ENCODE data around the gene MANSC4.

MANSC4 gene

DNA sequence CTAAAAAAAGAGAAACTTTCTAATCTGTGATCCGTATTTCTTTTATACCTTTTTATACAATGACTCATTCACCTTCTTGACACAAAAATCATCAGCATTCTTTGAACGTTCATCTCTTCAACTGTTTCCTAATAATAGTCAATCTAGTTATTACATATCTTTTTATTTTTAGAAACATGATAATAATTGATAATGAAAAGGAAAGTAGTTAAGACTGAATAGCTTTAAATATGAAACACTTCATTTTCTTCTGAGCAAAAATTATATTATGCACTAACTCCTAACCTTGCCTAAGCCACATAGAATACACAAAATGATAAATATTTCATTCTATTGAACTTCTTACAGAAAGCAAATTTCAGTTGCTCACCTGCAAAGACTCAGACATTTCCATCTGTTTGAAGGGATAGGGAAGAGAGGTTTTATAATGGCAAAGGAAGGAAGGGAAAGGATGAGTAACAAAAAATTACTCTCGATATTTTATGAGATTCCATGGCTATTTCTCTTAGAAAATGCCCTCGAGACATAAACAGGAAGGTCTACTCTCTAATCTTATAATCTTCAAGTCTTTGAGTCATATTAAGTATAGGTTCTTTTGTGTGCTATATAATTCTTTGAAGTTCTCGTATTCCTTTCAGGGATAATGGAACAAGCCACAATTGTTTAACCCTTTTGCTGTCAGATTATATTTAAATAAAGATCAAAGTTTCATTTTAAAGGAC is 7.5 kb downstream of the MANSC4 start:
- no peak for TF ChIP-seq CTCF (IDR thresholded peaks at IDR 0.05; ENCODE audit: low read depth, low read length)
- no peak overlapping the region for H3K4me3 ChIP-seq (ENCODE audit: low read depth, low read length)

DNA sequence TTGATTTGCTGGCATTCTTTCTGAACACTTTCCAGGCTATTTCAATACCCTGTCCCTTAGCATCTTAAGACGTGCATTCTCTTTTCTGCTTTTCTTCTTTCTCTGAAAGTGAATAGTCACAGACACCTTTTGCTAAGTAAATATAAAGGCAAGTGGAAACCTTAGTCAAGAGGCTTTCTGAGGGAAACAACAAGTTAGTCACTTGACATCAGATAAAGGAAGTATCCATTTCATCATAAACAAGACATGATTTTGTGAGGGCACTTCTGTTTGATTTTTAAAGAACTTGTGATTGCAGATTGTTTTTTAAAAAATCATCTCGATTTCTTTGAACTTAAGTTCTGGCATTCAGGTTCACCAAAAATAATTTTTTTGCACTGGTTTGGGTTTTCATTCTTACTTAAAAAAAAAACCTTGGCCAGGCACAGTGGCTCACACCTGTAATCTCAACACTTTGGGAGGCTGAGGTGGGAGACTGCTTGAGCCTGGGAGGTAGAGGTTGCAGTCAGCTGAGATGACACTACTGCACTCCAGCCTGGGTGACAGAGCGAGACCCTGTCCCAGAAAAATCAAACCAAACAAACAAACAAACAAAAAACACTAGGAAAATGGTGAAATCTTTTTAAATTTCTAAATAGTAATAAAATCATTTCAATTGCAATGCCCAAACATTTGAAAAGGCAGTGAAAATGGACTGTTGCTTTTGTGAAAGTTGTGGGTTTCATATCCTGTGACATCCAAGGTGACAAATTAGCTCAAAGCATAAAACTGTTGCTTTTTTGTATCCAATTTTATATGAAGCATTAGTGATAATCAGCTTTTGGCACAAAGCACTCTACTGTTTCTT is 8.3 kb downstream of the MANSC4 start:
- no peak overlapping the region for H3K4me3 ChIP-seq (ENCODE audit: low read depth, low read length)
- no peak for TF ChIP-seq CTCF (IDR thresholded peaks at IDR 0.05; ENCODE audit: low read depth, low read length)

GRCh38 chr12:27769142-27769673 is 10.8 kb downstream of the MANSC4 start:
- no peak for TF ChIP-seq CTCF (IDR thresholded peaks at IDR 0.05; ENCODE audit: low read depth, low read length)
- H3K4me3 ChIP-seq (ENCODE audit: low read depth, low read length): no peak overlapping the region

- H3K4me3 ChIP-seq (ENCODE audit: low read depth, low read length): no peak overlapping the region
- TF ChIP-seq CTCF (IDR thresholded peaks at IDR 0.05; ENCODE audit: low read depth, low read length): no peak
These were observed 13.4 kb downstream of the MANSC4 start for GRCh38 chr12:27766587-27766986.

- TF ChIP-seq CTCF (IDR thresholded peaks at IDR 0.05; ENCODE audit: low read depth, low read length): no peak
These were observed 17.3 kb downstream of the MANSC4 start for GRCh38 chr12:27762757-27763156.

GRCh38 chr12:27756670-27757195 is 23.3 kb downstream of the MANSC4 start:
- TF ChIP-seq CTCF (IDR thresholded peaks at IDR 0.05; ENCODE audit: low read depth, low read length): no peak
- no peak overlapping the region for H3K4me3 ChIP-seq (ENCODE audit: low read depth, low read length)

More at GRCh38 chr12:27762757-27763156, 17.3 kb downstream of the MANSC4 start:
- no peak overlapping the region for H3K4me3 ChIP-seq (ENCODE audit: low read depth, low read length)
